Fibroblast of skin of left biceps (primary cell): ENCODE data around the gene HLA-DPA1.

Experiments used
- DNase-seq, 2 experiments: peaks; one replicate each; pipeline ENCODE4 v3.0.0-alpha.2; 2013; ENCODE audit warnings: low read depth in 2 of 2

The HLA-DPA1 gene

GRCh38 chr6:33017694-33018353, 55.6 kb downstream of the HLA-DPA1 start:
- DNase-seq, result no peak

DNA sequence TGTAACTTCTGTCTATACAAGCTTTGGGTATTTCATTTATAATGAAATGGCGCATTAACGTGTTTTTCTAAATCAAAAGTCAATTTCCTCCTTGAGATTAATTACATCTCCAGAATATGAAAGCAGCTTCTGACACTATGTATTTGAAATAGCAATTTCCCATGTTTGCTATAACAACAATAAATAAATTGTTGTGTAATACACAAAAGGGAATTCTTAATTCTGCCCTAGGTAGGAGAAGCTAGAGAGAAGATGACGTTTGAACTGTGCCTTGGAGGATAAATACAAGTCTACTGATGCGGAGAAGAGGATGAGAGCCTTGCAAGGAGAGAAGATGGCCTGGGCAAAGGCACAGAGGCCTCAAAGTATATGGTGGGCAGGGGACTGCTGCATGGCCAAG, 56.4 kb downstream of the HLA-DPA1 start:
- DNase-seq, result no peak

DNA sequence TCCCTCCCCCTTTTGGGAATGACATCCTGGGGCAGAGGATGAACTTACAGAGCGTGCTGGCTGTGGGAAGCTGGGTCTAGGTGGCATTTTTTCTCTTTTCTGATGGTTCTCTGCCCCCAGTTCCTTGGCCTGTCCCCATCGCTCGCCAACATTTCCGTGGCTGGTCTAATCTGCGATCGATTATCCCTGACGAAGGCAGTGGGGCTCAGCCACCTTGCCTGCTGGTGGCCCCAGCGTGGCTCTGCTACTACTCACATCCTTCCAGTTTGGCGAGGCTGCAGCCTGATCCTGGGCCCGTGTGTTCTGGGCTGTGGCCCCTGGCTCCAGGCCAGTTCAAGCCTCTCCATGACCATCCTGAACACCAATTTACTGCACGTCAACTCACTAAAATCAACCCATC, 57.7 kb downstream of the HLA-DPA1 start:
- no peak for DNase-seq

DNA sequence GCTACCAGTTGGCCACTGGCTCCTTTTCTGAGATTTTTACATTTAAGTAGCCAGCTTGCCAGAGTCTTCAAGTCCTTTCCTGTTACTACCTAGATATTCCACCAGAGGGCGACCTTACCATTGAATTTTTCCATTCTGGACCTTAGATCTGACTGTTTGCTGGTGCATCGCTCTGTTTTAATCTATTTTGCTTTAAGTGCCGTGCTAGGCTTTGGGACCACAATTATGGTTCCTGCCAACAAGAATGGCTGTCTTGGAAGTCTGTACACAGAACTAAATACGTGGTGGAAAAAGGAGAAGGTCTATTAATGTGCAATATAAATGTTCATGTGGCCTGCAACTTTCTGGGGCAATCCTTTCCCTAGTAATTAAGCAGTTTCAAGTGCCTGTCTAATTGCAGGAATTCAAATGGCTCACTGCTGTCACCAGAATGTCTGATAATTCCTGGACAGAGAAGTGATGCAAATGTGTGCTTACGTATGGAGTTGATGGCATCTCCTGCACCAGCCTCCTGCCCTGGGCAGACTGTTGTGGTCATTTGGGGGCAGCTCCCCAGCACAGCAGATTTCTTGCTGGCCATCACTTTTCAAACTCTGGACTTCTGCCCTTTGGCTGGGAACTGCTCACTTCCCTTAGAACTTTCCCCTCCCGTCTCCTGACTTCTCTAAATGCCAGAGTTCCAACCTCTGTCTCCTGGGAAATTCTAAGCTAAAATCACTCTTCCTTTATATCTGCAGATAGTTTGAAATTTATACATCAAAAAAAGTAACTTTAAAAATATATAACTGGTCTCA, 58.4 kb downstream of the HLA-DPA1 start:
- DNase-seq, result peak; percentile 44 to 45
